Stimulated activated CD8-positive, alpha-beta memory T cell treated with anti-CD3 and anti-CD28 coated beads, Interleukin-15, amount 100 ng/mL, for 24 hours (primary cell): Measurements from ENCODE around the gene MRPS18A.
A peak's percentile ranks its signal among the peaks of the same experiment; 100 is the strongest.

Experiments used
- DNase-seq: peaks from one replicate; pipeline ENCODE4 v3.0.0-alpha.2; 2020; ENCODE audit warnings: low read depth

Gene MRPS18A

GRCh38 chr6:43687437-43688347, at the start of gene MRPS18A:
MRPS18A (minus strand) TSS chr6:43687791; CDS start chr6:43687779, 12 bp downstream.
- peak; percentile 66 for DNase-seq

GRCh38 chr6:43736844-43737243, 49.3 kb upstream of the MRPS18A start:
- no peak for DNase-seq

GRCh38 chr6:43736211-43736786, 48.7 kb upstream of the MRPS18A start:
- DNase-seq = no peak

GRCh38 chr6:43735642-43736199, 48.1 kb upstream of the MRPS18A start:
- DNase-seq = no peak

- DNase-seq = no peak
These were observed 46.7 kb upstream of the MRPS18A start for GRCh38 chr6:43734294-43734665.

GRCh38 chr6:43733471-43734293, 46.1 kb upstream of the MRPS18A start:
- no peak for DNase-seq

GRCh38 chr6:43730634-43731033, 43.0 kb upstream of the MRPS18A start:
- no peak for DNase-seq

GRCh38 chr6:43729537-43729936, 41.9 kb upstream of the MRPS18A start:
- no peak for DNase-seq

GRCh38 chr6:43728586-43728985, 41.0 kb upstream of the MRPS18A start:
- DNase-seq = no peak

- DNase-seq = no peak
These were observed 40.0 kb upstream of the MRPS18A start for GRCh38 chr6:43727634-43728033.

GRCh38 chr6:43725643-43726580, 38.3 kb upstream of the MRPS18A start:
- no peak for DNase-seq

GRCh38 chr6:43724914-43725642, 37.5 kb upstream of the MRPS18A start:
- DNase-seq = peak; percentile 37

GRCh38 chr6:43724354-43724753, 36.8 kb upstream of the MRPS18A start:
- no peak for DNase-seq

GRCh38 chr6:43723737-43724295, 36.2 kb upstream of the MRPS18A start:
- DNase-seq = no peak

- no peak for DNase-seq
These were observed 35.4 kb upstream of the MRPS18A start for GRCh38 chr6:43722920-43723545.

GRCh38 chr6:43720999-43721398, 33.4 kb upstream of the MRPS18A start:
- DNase-seq = no peak

- DNase-seq = no peak
These were observed 31.9 kb upstream of the MRPS18A start for GRCh38 chr6:43719511-43719910.

GRCh38 chr6:43718387-43719105, 31.0 kb upstream of the MRPS18A start:
- no peak for DNase-seq

- no peak for DNase-seq
These were observed 30.2 kb upstream of the MRPS18A start for GRCh38 chr6:43717822-43718221.
